Calu3 (cell line): ENCODE results near the gene DAGLA. TPM values are rescaled to one million over a fixed set of nuclear protein-coding genes. Genes with fewer than 3 reads are reported as not detected.

ENCODE experiments used
- BruUV-seq: library from RNA; stranded (reverse); fragments of 400-500 nt; replicated peaks from 2 replicates; lab custom pipeline; 2021; lab: Mats Ljungman, UMichigan
- CTCF ChIA-PET: fragments of 300-600 bp; sonication (Branson Sonifier 250); formaldehyde crosslinking; loops from one replicate; lab custom pipeline; 2022; ENCODE audit warnings: antibody characterized with exemption; lab: Charles Lee
- DNase-seq: peaks from one replicate; pipeline ENCODE4 v3.0.0; 2022
- H3K27ac Mint-ChIP-seq: one replicate; pipeline ENCODE4 v1.8.0; 2022; ENCODE audit warnings: mixed read lengths; ENCODE audit not compliant: unreplicated experiment
- H3K27me3 Mint-ChIP-seq: one replicate; pipeline ENCODE4 v1.8.0; 2022; ENCODE audit warnings: mixed read lengths; ENCODE audit not compliant: unreplicated experiment
- H3K36me3 Mint-ChIP-seq: one replicate; pipeline ENCODE4 v1.8.0; 2022; ENCODE audit warnings: mild to moderate bottlenecking, moderate library complexity, mixed read lengths; ENCODE audit not compliant: insufficient read depth, unreplicated experiment
- H3K4me1 Mint-ChIP-seq: one replicate; pipeline ENCODE4 v1.8.0; 2022; ENCODE audit warnings: mild to moderate bottlenecking, low read depth, mixed read lengths; ENCODE audit not compliant: unreplicated experiment
- H3K4me3 Mint-ChIP-seq: one replicate; pipeline ENCODE4 v1.8.0; 2022; ENCODE audit warnings: mild to moderate bottlenecking, low read depth, moderate library complexity, mixed read lengths; ENCODE audit not compliant: unreplicated experiment
- H3K9me3 Mint-ChIP-seq: one replicate; pipeline ENCODE4 v1.8.0; 2022; ENCODE audit warnings: low read depth, mixed read lengths; ENCODE audit not compliant: unreplicated experiment
- intact Hi-C: fragments of 100-400 bp; cut with micrococcal nuclease; formaldehyde crosslinking; loops from one replicate; pipeline ENCODE4 v1.10.0; 2022; ENCODE audit not compliant: unreplicated experiment
- total RNA-seq: library from RNA; stranded (reverse); gene quantifications from 2 replicates; pipeline ENCODE4 v1.2.3, GENCODE V29; 2022
- TF ChIP-seq, protein P1 (sequence below): fragments of 200-600 bp; IDR thresholded peaks from one replicate; pipeline ENCODE4 v1.8.0; 2022; ENCODE audit warnings: antibody characterized with exemption; ENCODE audit not compliant: unreplicated experiment

The DAGLA gene
- total RNA-seq, 1 experiment from 2014 or later = 7.5 TPM

DNA sequence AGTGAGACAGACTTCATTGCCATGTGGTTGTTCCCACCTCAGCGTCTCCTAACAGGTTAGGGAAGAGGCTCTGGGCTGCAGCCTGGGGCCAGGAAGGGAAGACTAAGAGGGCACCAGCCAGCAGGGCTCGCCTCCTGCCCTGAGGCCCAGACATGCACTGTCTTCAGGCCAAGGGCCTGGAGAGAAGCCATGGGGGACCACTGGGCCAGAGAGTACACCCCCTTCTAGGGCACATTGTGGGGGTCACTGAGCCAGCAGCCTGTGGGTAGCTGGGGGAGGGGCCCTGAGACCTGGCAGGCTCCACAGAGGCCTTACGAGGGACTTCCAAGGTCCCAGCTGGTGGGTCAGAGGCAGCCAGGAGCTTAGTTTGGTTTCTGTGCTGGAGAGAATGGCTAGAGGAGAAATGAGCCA is 47.2 kb downstream of the DAGLA start:
- Mint-ChIP-seq H3K27ac (no peak overlapping the region), H3K4me3 (no peak overlapping the region), H3K9me3 (no peaks in the 10 kb centered on the region), H3K4me1 (peaks cover 29% of the 10 kb centered on the region), H3K36me3 (peaks cover 21% of the 10 kb centered on the region), H3K27me3 (no peaks in the 10 kb centered on the region)
- no TSS peak for BruUV-seq
- TF ChIP-seq, protein P1, sequence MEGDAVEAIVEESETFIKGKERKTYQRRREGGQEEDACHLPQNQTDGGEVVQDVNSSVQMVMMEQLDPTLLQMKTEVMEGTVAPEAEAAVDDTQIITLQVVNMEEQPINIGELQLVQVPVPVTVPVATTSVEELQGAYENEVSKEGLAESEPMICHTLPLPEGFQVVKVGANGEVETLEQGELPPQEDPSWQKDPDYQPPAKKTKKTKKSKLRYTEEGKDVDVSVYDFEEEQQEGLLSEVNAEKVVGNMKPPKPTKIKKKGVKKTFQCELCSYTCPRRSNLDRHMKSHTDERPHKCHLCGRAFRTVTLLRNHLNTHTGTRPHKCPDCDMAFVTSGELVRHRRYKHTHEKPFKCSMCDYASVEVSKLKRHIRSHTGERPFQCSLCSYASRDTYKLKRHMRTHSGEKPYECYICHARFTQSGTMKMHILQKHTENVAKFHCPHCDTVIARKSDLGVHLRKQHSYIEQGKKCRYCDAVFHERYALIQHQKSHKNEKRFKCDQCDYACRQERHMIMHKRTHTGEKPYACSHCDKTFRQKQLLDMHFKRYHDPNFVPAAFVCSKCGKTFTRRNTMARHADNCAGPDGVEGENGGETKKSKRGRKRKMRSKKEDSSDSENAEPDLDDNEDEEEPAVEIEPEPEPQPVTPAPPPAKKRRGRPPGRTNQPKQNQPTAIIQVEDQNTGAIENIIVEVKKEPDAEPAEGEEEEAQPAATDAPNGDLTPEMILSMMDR = no peak
- no peak for DNase-seq
- intact Hi-C loops = no loop called here
- CTCF ChIA-PET = interaction anchor here (0.6 to 1.0 kb wide), 2 partner anchors 363 to 417 kb away, joined by 3 read pairs; no protein-coding TSS in a partner anchor

DNA sequence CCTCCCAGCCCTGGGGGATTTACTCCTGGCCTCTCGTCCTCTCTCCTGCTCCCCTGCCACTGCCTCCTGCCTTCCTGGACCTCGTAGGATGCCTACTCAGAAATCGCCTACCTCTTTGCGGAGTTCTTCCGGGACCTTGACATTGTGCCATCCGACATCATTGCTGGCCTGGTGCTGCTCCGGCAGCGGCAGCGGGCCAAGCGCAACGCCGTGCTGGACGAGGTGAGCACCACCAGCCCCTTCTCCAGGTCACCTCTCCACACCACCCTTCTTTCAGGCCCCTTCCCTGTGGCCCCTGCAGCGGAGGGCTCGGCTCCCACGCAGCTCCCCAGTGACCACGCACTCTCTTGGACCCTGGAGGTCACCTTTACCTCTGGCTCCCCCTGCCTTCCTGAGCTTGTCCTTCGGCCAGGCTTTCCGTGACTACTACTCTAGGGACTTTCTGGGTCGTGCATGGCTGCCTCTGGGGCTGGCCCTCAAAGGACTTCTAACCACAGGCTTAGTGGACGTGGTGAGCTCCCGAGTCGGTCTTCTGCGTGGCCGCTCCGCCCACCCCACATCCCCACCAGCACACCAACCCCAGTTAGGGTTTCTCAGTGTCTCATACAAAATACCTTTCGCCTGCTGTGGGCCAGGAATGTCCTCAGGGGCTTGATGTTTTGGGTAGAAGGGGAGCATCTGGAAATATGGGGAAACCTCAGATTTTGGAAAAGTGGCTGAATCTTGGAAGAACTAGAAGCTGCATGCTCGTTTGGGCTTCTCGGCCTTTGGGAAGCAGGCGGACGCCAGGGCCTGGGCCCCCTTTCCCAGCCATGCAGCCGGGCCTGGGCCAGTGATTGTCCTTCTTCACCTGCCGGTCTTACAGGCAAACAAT is 48.1 kb downstream of the DAGLA start:
- no TSS peak for BruUV-seq
- intact Hi-C loops = no loop called here
- no peak for DNase-seq
- Mint-ChIP-seq H3K4me3 (no peak overlapping the region), H3K9me3 (no peaks in the 10 kb centered on the region), H3K36me3 (peaks cover 26% of the 10 kb centered on the region), H3K27me3 (no peaks in the 10 kb centered on the region), H3K4me1 (peaks cover 33% of the 10 kb centered on the region), H3K27ac (peak overlapping the region; percentile 42)
- CTCF ChIA-PET = interaction anchor here (0.9 to 1.5 kb wide), 3 partner anchors 31 to 418 kb away, joined by 3 read pairs; no protein-coding TSS in a partner anchor
- TF ChIP-seq, protein P1 = no peak

DNA sequence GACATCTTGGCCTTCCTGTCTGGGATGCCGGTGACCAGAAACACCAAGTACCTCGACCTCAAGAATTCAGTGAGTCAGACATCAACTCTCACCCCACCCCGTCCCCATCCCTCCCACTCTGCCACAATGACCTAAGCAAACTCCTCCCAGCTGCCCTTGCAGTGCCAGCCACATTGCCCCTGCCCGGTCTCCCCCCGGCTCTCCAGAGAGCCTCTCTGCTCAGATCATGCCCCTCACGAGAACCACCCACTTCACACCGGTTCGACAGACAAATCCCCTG is 48.7 kb downstream of the DAGLA start:
- DNase-seq = peak; percentile 28
- H3K4me1 Mint-ChIP-seq = peaks cover 38% of the 10 kb centered on the region
- TF ChIP-seq, protein P1 = no peak
- no peak overlapping the region for H3K4me3 Mint-ChIP-seq
- peaks cover 30% of the 10 kb centered on the region for H3K36me3 Mint-ChIP-seq
- CTCF ChIA-PET = interaction anchor here (0.6 to 1.5 kb wide), 4 partner anchors 28 to 90 kb away, joined by 3 to 12 read pairs (median 3); no protein-coding TSS in a partner anchor
- BruUV-seq = no TSS peak
- H3K27ac Mint-ChIP-seq = peak overlapping the region; percentile 39
- H3K27me3 Mint-ChIP-seq = no peaks in the 10 kb centered on the region
- intact Hi-C loops = no loop called here
- H3K9me3 Mint-ChIP-seq = no peaks in the 10 kb centered on the region

DNA sequence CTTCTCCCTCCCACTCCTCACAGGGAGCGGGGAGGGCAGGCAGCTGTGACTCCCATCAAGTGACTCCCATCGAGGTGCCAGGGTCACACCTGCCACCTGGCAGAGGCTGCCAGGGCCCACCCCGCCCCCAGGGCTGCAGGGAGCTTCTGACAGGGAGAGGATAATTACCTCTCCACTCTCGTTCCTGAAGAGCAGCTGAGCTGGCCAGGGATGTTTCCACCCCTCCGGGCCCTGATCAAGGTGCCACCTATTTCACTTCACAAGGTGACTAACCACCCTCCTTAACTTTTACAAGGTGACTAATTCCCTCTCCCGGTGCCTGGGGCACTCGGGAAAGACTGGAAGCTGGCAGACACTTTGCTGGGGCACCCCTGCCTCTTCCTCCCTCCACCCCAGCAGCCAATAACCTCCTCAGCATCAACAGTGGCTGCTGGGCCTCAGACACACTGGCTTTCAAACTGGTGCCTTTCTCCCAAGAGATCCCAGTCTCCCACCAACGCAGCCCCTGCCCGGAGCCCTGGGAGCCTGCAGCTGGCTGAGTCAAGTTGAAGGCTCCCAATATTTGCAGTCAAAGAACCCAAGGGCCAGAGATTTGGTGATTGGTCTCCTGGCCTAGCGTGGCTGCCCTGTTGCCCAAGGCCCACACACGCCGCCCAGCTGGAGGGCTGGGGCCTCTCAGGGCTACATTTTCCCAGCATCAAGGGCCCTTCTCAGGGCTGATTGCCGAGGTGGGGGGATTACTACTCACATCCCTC is 50.2 kb downstream of the DAGLA start:
- H3K4me1 Mint-ChIP-seq = peaks cover 39% of the 10 kb centered on the region
- H3K27me3 Mint-ChIP-seq = no peaks in the 10 kb centered on the region
- H3K9me3 Mint-ChIP-seq = no peaks in the 10 kb centered on the region
- H3K27ac Mint-ChIP-seq = no peak overlapping the region
- TF ChIP-seq, protein P1 = no peak
- no peak for DNase-seq
- H3K36me3 Mint-ChIP-seq = peaks cover 30% of the 10 kb centered on the region
- H3K4me3 Mint-ChIP-seq = no peak overlapping the region
- CTCF ChIA-PET = interaction anchor here (0.7 to 1.2 kb wide), 5 partner anchors 17 to 63 kb away, joined by 3 read pairs; no protein-coding TSS in a partner anchor
- BruUV-seq = no TSS peak
- intact Hi-C loops = loop anchor here (5.0 kb wide), 1 partner anchor 73 kb away; no protein-coding TSS in a partner anchor
